ENCODE data around the gene CPSF6. TPM values are rescaled to one million over a fixed set of nuclear protein-coding genes. Genes with fewer than 3 reads are reported as not detected.

CPSF6 gene
- total and polyA plus RNA-seq, 2 of the 4 experiments (the other 2 are of a cell fraction): 9.1 to 39.3 TPM

- intact Hi-C loops (cut with micrococcal nuclease): no loop called here
- Histone ChIP-seq H3K18ac (ENCODE audit: low read depth, low read length) (no peak overlapping the region), H3K4me2 (ENCODE audit: low read depth, low read length) (no peak overlapping the region), H3K36me3 (ENCODE audit: control insufficient read depth, insufficient read depth, low read length) (no peaks in the 10 kb centered on the region), H4K20me1 (ENCODE audit: insufficient read depth, low read length) (no peaks in the 10 kb centered on the region), H3K14ac (replicated peaks; ENCODE audit: low read depth, low read length) (no peak overlapping the region), H3K9me1 (ENCODE audit: insufficient read depth, low read length) (no peaks in the 10 kb centered on the region), H2AK9ac (replicated peaks; ENCODE audit: low read depth, low read length, poor library complexity) (no peak overlapping the region), H3K9ac (ENCODE audit: low read depth, low read length) (no peak overlapping the region), H2AFZ (replicated peaks; ENCODE audit: low read length, poor library complexity) (no peak overlapping the region), H4K8ac (ENCODE audit: low read depth in 2 of 2, low read length in 2 of 2) (no peak overlapping the region), H2BK20ac (ENCODE audit: low read depth, low read length) (no peak overlapping the region), H4K5ac (ENCODE audit: low read depth, low read length) (no peak overlapping the region), H2BK120ac (ENCODE audit: low read depth, low read length) (no peak overlapping the region), H3K9me3 (ENCODE audit: control insufficient read depth, insufficient read depth, low read length) (no peaks in the 10 kb centered on the region), H3K4ac (ENCODE audit: low read depth, low read length) (no peak overlapping the region), H3K27me3 (ENCODE audit: control insufficient read depth, insufficient read depth, low read length) (peaks cover 6% of the 10 kb centered on the region), H3K4me3 (ENCODE audit: insufficient read depth, low read depth, low read length) (no peak overlapping the region), H3K23ac (ENCODE audit: low read depth, low read length) (no peak overlapping the region), H2BK5ac (ENCODE audit: low read depth, low read length, poor library complexity, severe bottlenecking) (no peak overlapping the region), H4K91ac (ENCODE audit: insufficient read depth, low read depth, low read length) (no peak overlapping the region), H3K56ac (ENCODE audit: extremely low read depth, insufficient read depth, low read length) (no peak overlapping the region), H3K79me1 (ENCODE audit: low read depth in 1 of 2, low read length in 2 of 2) (no peaks in the 10 kb centered on the region), H3K4me1 (ENCODE audit: control insufficient read depth, insufficient read depth, low read length) (no peaks in the 10 kb centered on the region), H3K27ac (ENCODE audit: insufficient read depth, low read length) (no peak overlapping the region), H2AK5ac (ENCODE audit: low read depth, low read length) (no peak overlapping the region), H2BK15ac (ENCODE audit: low read depth, low read length) (no peak overlapping the region)
- in situ Hi-C loops (cut with MboI; ENCODE audit: low sequenced_read_pairs): no loop called here
- BruUV-seq (replicated peaks): no TSS peak
- dilution Hi-C loops (cut with HindIII; ENCODE audit: low sequenced_read_pairs, unreplicated experiment): no loop called here
- DNase-seq (no peak), ATAC-seq (ENCODE audit: low read depth) (no peak)
- CTCF ChIA-PET: interaction anchor here (1.1 kb wide), 1 partner anchor 80 kb away, joined by 3 read pairs; no protein-coding TSS in a partner anchor
- TF ChIP-seq, protein P1, sequence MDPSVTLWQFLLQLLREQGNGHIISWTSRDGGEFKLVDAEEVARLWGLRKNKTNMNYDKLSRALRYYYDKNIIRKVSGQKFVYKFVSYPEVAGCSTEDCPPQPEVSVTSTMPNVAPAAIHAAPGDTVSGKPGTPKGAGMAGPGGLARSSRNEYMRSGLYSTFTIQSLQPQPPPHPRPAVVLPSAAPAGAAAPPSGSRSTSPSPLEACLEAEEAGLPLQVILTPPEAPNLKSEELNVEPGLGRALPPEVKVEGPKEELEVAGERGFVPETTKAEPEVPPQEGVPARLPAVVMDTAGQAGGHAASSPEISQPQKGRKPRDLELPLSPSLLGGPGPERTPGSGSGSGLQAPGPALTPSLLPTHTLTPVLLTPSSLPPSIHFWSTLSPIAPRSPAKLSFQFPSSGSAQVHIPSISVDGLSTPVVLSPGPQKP (IDR thresholded peaks at IDR 0.05; ENCODE audit: borderline replicate concordance, low read depth, low read length): no peak
- TF ChIP-seq SMC3 (IDR thresholded peaks at IDR 0.05; ENCODE audit: low read depth, low read length) (no peak), CEBPB (IDR thresholded peaks at IDR 0.05; ENCODE audit: low read depth, low read length) (no peak), RAD21 (IDR thresholded peaks at IDR 0.05; ENCODE audit: low read length) (no peak), MXI1 (IDR thresholded peaks at IDR 0.05; ENCODE audit: borderline replicate concordance, low read depth, low read length) (no peak), MAFK (IDR thresholded peaks at IDR 0.05; ENCODE audit: low read depth, low read length) (no peak), RCOR1 (IDR thresholded peaks at IDR 0.05; ENCODE audit: insufficient replicate concordance, low read length) (no peak), BHLHE40 (IDR thresholded peaks at IDR 0.05; ENCODE audit: low read depth, low read length) (no peak), NFE2L2 (IDR thresholded peaks at IDR 0.05; ENCODE audit: low read depth, low read length) (no peak), CHD1 (IDR thresholded peaks at IDR 0.05; ENCODE audit: low read depth, low read length) (no peak), USF2 (IDR thresholded peaks at IDR 0.05; ENCODE audit: low read depth, low read length) (no peak), FOS (IDR thresholded peaks at IDR 0.05; ENCODE audit: low read depth, low read length) (no peak)
- 44% methylated on average over 2 of the region's 3 CpGs; no CpG with 5 or more reads in 1 of the 2 experiments for WGBS, 2 experiments (ENCODE audit: extremely low coverage in 2 of 2, insufficient read length in 1 of 2)
- POLR2A ChIA-PET (ENCODE audit: unreplicated experiment): no interaction called here
Measured at GRCh38 chr12:69210661-69211060, 28.7 kb upstream of the CPSF6 start.

All from IMR-90 (cell line).